GM23338 (cell line): Measurements from ENCODE around the gene GIGYF2. TPM values are rescaled to one million over a fixed set of nuclear protein-coding genes. Genes with fewer than 3 reads are reported as not detected.

Experiments
- ATAC-seq: fragments of 200-7000 bp; cut with Tn5 transposase; 3 replicates; pipeline ENCODE4 v1.9.1; 2020
- DNase-seq: peaks from one replicate; pipeline ENCODE4 v3.0.0-alpha.2; 2015; ENCODE audit warnings: low spot score
- H2AFZ ChIP-seq: fragments of 200-600 bp; sonication (generic); 2 replicates; pipeline ENCODE4 v1.8.0; 2016; ENCODE audit warnings: antibody characterized with exemption, mild to moderate bottlenecking, moderate library complexity
- H3F3A ChIP-seq: fragments of 200-600 bp; sonication (generic); replicated peaks from 2 replicates; pipeline ENCODE4 v1.8.0; 2017; ENCODE audit warnings: antibody characterized with exemption, mixed run types, low read depth
- H3K27ac ChIP-seq: fragments of 200-600 bp; sonication (generic); 2 replicates; pipeline ENCODE4 v1.6.1; 2016; ENCODE audit warnings: low read depth
- H3K27me3 ChIP-seq: fragments of 200-600 bp; sonication (generic); 2 replicates; pipeline ENCODE4 v1.8.0; 2016; ENCODE audit warnings: mild to moderate bottlenecking, mixed run types, moderate library complexity; ENCODE audit not compliant: insufficient read depth
- H3K36me3 ChIP-seq: fragments of 200-600 bp; sonication (generic); 2 replicates; pipeline ENCODE4 v1.8.0; 2016; ENCODE audit warnings: mild to moderate bottlenecking; ENCODE audit not compliant: insufficient read depth
- H3K4me1 ChIP-seq: fragments of 200-600 bp; sonication (generic); 2 replicates; pipeline ENCODE4 v1.8.0; 2016; ENCODE audit warnings: mild to moderate bottlenecking, moderate library complexity; ENCODE audit not compliant: insufficient read depth
- H3K4me2 ChIP-seq: fragments of 200-600 bp; sonication (generic); 2 replicates; pipeline ENCODE4 v1.7.1; 2017; ENCODE audit warnings: mixed run types
- H3K4me3 ChIP-seq: fragments of 200-600 bp; sonication (generic); 2 replicates; pipeline ENCODE4 v1.6.1; 2016; ENCODE audit warnings: mixed run types
- H3K79me2 ChIP-seq: fragments of 200-600 bp; sonication (generic); replicated peaks from 2 replicates; pipeline ENCODE4 v1.8.0; 2017; ENCODE audit warnings: mild to moderate bottlenecking; ENCODE audit not compliant: insufficient read depth
- H3K9me2 ChIP-seq: fragments of 200-600 bp; sonication (generic); 2 replicates; pipeline ENCODE4 v1.8.0; 2017; ENCODE audit not compliant: insufficient read depth
- H4K20me1 ChIP-seq: fragments of 200-600 bp; sonication (generic); replicated peaks from 2 replicates; pipeline ENCODE4 v1.8.0; 2017; ENCODE audit warnings: mild to moderate bottlenecking; ENCODE audit not compliant: insufficient read depth
- H3K27ac Mint-ChIP-seq: 2 replicates; pipeline ENCODE4 v1.8.0; 2020; ENCODE audit warnings: inconsistent platforms, mild to moderate bottlenecking, moderate library complexity, mixed read lengths
- H3K27me3 Mint-ChIP-seq: 3 replicates; pipeline ENCODE4 v1.8.0; 2022; ENCODE audit warnings: low read depth, mild to moderate bottlenecking, moderate library complexity, mixed read lengths, inconsistent platforms; ENCODE audit not compliant: insufficient read depth, poor library complexity
- H3K36me3 Mint-ChIP-seq: 3 replicates; pipeline ENCODE4 v1.8.0; 2021; ENCODE audit warnings: low read depth, mild to moderate bottlenecking, inconsistent platforms, moderate library complexity, mixed read lengths
- H3K4me1 Mint-ChIP-seq: 3 replicates; pipeline ENCODE4 v1.8.0; 2020; ENCODE audit warnings: mild to moderate bottlenecking, inconsistent platforms, mixed read lengths
- H3K4me3 Mint-ChIP-seq: 3 replicates; pipeline ENCODE4 v1.8.0; 2021; ENCODE audit warnings: moderate library complexity, mild to moderate bottlenecking, inconsistent platforms, mixed read lengths
- H3K9me3 Mint-ChIP-seq: 3 replicates; pipeline ENCODE4 v1.8.0; 2020; ENCODE audit warnings: moderate library complexity, mild to moderate bottlenecking, inconsistent platforms, mixed read lengths
- CREB1 ChIP-seq: fragments of 250-450 bp; sonication (Bioruptor Pico); IDR thresholded peaks from 2 replicates; pipeline ENCODE4 v1.5.0; 2020; ENCODE audit warnings: low read depth, mild to moderate bottlenecking, moderate library complexity
- ETS1 ChIP-seq: IDR thresholded peaks from 2 replicates; pipeline ENCODE4 v1.6.1; 2016; ENCODE audit warnings: antibody characterized with exemption
- EZH2phosphoT487 ChIP-seq: fragments of 200-600 bp; sonication (generic); IDR thresholded peaks from one replicate; pipeline ENCODE4 v1.8.1; 2018; ENCODE audit warnings: antibody characterized with exemption; ENCODE audit not compliant: unreplicated experiment
- NANOG ChIP-seq: IDR thresholded peaks from 2 replicates; pipeline ENCODE4 v1.6.1; 2016; ENCODE audit warnings: antibody characterized with exemption, borderline replicate concordance
- REST ChIP-seq: IDR thresholded peaks from one replicate; pipeline ENCODE4 v1.6.1; 2018; ENCODE audit warnings: antibody characterized with exemption; ENCODE audit not compliant: unreplicated experiment
- STAT1 ChIP-seq: IDR thresholded peaks from one replicate; pipeline ENCODE4 v1.6.1; 2016; ENCODE audit warnings: antibody characterized with exemption; ENCODE audit not compliant: unreplicated experiment
- ZNF114 ChIP-seq: fragments of 250-450 bp; sonication (Bioruptor Pico); IDR thresholded peaks from 2 replicates; pipeline ENCODE4 v1.5.0; 2020; ENCODE audit warnings: mild to moderate bottlenecking, moderate library complexity
- ZNF331 ChIP-seq: fragments of 250-450 bp; sonication (Bioruptor Pico); IDR thresholded peaks from 2 replicates; pipeline ENCODE4 v1.5.0; 2020; ENCODE audit warnings: low read depth, mild to moderate bottlenecking, moderate library complexity
- polyA plus RNA-seq: library from polyadenylated mRNA; unstranded; fragments of >200 nt; fragmentation: Nextera tagmentation; extraction: Ambion mirVana; gene quantifications from 2 replicates; pipeline ENCODE4 v1.2.1, GENCODE V29; 2016
- total RNA-seq: library from RNA; depleted of rRNA; stranded (reverse); fragments of >200 nt; shearing (Covaris generic); gene quantifications from 2 replicates; pipeline ENCODE4 v1.2.3, GENCODE V29; 2014
- TF ChIP-seq, protein P1 (sequence below): fragments of 250-450 bp; sonication (Bioruptor Pico); IDR thresholded peaks from 2 replicates; pipeline ENCODE4 v1.5.0; 2020; ENCODE audit warnings: mild to moderate bottlenecking, moderate library complexity

The GIGYF2 gene
- total and polyA plus RNA-seq, 2 experiments from 2014 or later = 48.9 to 104 TPM

- TF ChIP-seq REST (no peak), CREB1 (CRISPR knock-in tag) (no peak)
Measured at GRCh38 chr2:232873292-232873908, 176.3 kb downstream of the GIGYF2 start (continued).

DNA sequence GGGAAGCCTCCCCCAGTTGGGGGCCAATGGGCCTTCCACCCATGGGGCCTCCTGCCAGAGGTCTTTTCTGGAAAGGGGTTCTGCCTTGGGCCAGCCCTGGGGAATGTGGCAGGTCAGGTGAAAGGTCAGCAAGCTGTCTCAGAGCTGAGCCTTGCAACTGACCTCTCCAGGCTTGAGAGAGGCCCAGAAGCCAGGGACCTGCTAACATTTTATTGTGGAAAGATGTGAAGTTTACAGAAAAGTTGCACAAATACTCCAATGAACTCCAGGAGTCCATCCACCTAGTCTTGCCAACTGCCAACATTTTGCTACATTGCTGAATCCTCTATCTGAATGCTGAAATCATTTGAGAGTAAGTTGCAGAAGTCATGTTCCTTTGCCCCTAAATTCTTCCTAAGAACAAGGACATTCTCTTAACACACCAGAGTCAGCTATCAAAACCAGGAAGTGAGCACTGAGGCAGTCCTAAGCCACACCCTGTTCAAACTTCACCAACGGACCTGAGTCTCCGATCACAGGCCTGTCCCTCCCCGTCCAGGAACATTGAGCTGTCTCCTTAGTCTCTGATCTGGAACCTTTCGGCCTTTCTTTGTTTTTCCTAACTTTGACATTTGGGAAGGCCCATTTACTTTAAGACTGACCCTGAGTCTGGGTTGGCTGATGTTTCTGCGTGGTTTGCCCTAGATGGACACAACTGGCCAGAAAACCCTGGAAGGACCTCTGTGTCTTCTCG is 176.9 kb downstream of the GIGYF2 start:
- Histone ChIP-seq H3K4me1 (no peaks in the 10 kb centered on the region; the same call in 1 of the 2 replicates), H3K36me3 (no peaks in the 10 kb centered on the region), H3K79me2 (no peaks in the 10 kb centered on the region), H3F3A (no peaks in the 10 kb centered on the region), H2AFZ (no peak overlapping the region), H3K27me3 (peaks cover 28% of the 10 kb centered on the region), H3K4me3 (no peak overlapping the region), H3K4me2 (no peak overlapping the region), H3K27ac (no peak overlapping the region), H4K20me1 (no peaks in the 10 kb centered on the region), H3K9me2 (no peaks in the 10 kb centered on the region)
- Mint-ChIP-seq H3K4me3 (no peak overlapping the region; the same call in 2 of the 3 replicates), H3K27me3 (peaks cover 32% of the 10 kb centered on the region), H3K36me3 (no peaks in the 10 kb centered on the region), H3K4me1 (peaks cover 11% of the 10 kb centered on the region), H3K27ac (no peak overlapping the region), H3K9me3 (no peaks in the 10 kb centered on the region)
- DNase-seq = no peak
- no peak for ATAC-seq
- TF ChIP-seq EZH2phosphoT487 (no peak), STAT1 (no peak), ZNF331 (no peak), REST (no peak), NANOG (no peak), ETS1 (no peak), ZNF114 (CRISPR knock-in tag) (no peak)
- TF ChIP-seq, protein P1, sequence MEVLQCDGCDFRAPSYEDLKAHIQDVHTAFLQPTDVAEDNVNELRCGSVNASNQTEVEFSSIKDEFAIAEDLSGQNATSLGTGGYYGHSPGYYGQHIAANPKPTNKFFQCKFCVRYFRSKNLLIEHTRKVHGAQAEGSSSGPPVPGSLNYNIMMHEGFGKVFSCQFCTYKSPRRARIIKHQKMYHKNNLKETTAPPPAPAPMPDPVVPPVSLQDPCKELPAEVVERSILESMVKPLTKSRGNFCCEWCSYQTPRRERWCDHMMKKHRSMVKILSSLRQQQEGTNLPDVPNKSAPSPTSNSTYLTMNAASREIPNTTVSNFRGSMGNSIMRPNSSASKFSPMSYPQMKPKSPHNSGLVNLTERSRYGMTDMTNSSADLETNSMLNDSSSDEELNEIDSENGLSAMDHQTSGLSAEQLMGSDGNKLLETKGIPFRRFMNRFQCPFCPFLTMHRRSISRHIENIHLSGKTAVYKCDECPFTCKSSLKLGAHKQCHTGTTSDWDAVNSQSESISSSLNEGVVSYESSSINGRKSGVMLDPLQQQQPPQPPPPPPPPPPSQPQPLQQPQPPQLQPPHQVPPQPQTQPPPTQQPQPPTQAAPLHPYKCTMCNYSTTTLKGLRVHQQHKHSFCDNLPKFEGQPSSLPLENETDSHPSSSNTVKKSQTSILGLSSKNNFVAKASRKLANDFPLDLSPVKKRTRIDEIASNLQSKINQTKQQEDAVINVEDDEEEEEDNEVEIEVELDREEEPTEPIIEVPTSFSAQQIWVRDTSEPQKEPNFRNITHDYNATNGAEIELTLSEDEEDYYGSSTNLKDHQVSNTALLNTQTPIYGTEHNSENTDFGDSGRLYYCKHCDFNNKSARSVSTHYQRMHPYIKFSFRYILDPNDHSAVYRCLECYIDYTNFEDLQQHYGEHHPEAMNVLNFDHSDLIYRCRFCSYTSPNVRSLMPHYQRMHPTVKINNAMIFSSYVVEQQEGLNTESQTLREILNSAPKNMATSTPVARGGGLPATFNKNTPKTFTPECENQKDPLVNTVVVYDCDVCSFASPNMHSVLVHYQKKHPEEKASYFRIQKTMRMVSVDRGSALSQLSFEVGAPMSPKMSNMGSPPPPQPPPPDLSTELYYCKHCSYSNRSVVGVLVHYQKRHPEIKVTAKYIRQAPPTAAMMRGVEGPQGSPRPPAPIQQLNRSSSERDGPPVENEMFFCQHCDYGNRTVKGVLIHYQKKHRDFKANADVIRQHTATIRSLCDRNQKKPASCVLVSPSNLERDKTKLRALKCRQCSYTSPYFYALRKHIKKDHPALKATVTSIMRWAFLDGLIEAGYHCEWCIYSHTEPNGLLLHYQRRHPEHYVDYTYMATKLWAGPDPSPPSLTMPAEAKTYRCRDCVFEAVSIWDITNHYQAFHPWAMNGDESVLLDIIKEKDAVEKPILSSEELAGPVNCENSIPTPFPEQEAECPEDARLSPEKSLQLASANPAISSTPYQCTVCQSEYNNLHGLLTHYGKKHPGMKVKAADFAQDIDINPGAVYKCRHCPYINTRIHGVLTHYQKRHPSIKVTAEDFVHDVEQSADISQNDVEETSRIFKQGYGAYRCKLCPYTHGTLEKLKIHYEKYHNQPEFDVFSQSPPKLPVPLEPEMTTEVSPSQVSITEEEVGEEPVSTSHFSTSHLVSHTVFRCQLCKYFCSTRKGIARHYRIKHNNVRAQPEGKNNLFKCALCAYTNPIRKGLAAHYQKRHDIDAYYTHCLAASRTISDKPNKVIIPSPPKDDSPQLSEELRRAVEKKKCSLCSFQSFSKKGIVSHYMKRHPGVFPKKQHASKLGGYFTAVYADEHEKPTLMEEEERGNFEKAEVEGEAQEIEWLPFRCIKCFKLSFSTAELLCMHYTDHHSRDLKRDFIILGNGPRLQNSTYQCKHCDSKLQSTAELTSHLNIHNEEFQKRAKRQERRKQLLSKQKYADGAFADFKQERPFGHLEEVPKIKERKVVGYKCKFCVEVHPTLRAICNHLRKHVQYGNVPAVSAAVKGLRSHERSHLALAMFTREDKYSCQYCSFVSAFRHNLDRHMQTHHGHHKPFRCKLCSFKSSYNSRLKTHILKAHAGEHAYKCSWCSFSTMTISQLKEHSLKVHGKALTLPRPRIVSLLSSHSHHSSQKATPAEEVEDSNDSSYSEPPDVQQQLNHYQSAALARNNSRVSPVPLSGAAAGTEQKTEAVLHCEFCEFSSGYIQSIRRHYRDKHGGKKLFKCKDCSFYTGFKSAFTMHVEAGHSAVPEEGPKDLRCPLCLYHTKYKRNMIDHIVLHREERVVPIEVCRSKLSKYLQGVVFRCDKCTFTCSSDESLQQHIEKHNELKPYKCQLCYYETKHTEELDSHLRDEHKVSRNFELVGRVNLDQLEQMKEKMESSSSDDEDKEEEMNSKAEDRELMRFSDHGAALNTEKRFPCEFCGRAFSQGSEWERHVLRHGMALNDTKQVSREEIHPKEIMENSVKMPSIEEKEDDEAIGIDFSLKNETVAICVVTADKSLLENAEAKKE (CRISPR knock-in tag) = no peak
